Neural crest cell (in vitro differentiated cells): ENCODE measurements around the gene CD28. TPM values are rescaled to one million over a fixed set of nuclear protein-coding genes. Genes with fewer than 3 reads are reported as not detected.

Source experiments
- DNase-seq: peaks from one replicate; pipeline ENCODE4 v3.0.0; 2021; ENCODE audit warnings: low read depth, mixed read lengths, low spot score
- H3K27ac Mint-ChIP-seq: one replicate; pipeline ENCODE4 v1.8.0; 2021; ENCODE audit warnings: mild to moderate bottlenecking, mixed read lengths; ENCODE audit not compliant: unreplicated experiment
- H3K27me3 Mint-ChIP-seq: 2 replicates; pipeline ENCODE4 v1.8.0; 2021; ENCODE audit warnings: low read depth, mild to moderate bottlenecking, mixed read lengths
- H3K36me3 Mint-ChIP-seq: 2 replicates; pipeline ENCODE4 v1.8.0; 2021; ENCODE audit warnings: low read depth, mild to moderate bottlenecking, mixed read lengths
- H3K4me1 Mint-ChIP-seq: 2 replicates; pipeline ENCODE4 v1.8.0; 2021; ENCODE audit warnings: mixed read lengths
- H3K4me3 Mint-ChIP-seq: one replicate; pipeline ENCODE4 v1.8.0; 2021; ENCODE audit warnings: mild to moderate bottlenecking, mixed read lengths
- H3K9me3 Mint-ChIP-seq: 2 replicates; pipeline ENCODE4 v1.8.0; 2021; ENCODE audit warnings: mixed read lengths
- total RNA-seq: library from RNA; stranded (reverse); gene quantifications from 2 replicates; pipeline ENCODE4 v1.2.1, GENCODE V29; 2021
- TF ChIP-seq, protein P1 (sequence below): fragments of 200-600 bp; sonication (generic); conservative IDR thresholded peaks from 2 replicates; pipeline ENCODE4 v1.5.0; 2021; ENCODE audit warnings: antibody characterized with exemption, mild to moderate bottlenecking

The CD28 gene
- total RNA-seq, 1 donor from 2014 or later = not detected

DNA sequence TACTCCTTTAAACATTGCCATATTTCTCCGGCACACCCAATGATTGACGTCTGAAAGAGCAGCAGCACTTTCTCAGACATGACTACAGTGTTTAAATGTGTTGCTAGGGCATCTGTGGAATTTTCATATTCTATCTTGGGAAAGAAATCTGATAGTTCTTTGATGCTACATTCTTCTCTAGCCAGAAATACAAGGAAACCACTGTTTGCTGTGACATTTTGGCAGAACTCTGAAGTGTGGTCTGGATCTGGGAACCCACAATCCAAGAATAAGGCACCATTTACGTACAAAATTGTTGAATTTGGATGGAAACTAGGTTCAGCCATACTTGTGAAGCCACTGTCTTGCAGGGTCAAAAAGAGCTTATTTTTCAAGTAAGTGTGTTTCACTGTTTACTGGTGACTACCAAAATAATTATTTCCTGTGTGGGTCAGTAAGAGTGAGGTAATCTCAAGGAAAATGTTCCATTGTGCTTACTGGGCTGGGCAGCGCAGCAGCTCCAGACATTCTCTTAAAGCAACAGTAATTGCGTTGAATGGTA lies 21.3 kb upstream of the CD28 start:
- TF ChIP-seq, protein P1, sequence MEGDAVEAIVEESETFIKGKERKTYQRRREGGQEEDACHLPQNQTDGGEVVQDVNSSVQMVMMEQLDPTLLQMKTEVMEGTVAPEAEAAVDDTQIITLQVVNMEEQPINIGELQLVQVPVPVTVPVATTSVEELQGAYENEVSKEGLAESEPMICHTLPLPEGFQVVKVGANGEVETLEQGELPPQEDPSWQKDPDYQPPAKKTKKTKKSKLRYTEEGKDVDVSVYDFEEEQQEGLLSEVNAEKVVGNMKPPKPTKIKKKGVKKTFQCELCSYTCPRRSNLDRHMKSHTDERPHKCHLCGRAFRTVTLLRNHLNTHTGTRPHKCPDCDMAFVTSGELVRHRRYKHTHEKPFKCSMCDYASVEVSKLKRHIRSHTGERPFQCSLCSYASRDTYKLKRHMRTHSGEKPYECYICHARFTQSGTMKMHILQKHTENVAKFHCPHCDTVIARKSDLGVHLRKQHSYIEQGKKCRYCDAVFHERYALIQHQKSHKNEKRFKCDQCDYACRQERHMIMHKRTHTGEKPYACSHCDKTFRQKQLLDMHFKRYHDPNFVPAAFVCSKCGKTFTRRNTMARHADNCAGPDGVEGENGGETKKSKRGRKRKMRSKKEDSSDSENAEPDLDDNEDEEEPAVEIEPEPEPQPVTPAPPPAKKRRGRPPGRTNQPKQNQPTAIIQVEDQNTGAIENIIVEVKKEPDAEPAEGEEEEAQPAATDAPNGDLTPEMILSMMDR = no peak
- no peaks in the 10 kb centered on the region for H3K9me3 Mint-ChIP-seq
- peak overlapping the region; percentile 5 for H3K27ac Mint-ChIP-seq
- no peaks in the 10 kb centered on the region for H3K27me3 Mint-ChIP-seq
- H3K4me3 Mint-ChIP-seq = no peak overlapping the region
- peaks cover 49% of the 10 kb centered on the region for H3K4me1 Mint-ChIP-seq
- no peaks in the 10 kb centered on the region for H3K36me3 Mint-ChIP-seq
- DNase-seq = no peak

DNA sequence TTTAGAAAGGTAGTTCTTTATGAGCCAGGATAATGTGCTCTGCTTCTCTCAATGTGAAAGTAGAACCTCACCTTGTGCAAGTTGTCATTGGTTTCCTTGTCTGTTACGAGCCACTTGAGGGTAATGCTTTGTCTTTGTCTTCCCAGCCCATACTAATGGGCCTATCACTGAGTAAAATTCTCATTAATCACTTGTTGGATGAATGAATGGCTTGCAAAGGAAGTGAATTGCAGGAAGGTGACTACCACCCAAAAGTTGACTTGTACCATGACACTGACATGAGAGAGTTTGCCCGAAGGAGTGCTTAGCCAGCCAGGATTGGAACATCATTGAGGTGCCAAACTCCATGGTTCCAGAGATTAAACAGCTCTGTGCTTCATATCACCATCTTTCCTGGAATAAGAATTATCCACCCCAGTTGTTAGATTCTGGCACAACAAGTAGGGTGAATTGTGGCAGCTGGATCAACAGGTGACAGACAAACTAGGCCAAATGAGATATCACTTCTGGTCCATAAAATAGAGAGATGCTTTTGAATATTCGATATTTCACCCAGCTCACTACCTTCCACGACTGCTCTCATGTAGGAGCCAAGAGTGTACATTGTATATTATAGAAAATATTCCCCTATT lies 20.5 kb upstream of the CD28 start:
- Mint-ChIP-seq H3K27me3 (no peaks in the 10 kb centered on the region), H3K36me3 (no peaks in the 10 kb centered on the region), H3K9me3 (no peaks in the 10 kb centered on the region), H3K4me3 (no peak overlapping the region), H3K4me1 (peaks cover 56% of the 10 kb centered on the region), H3K27ac (no peak overlapping the region)
- TF ChIP-seq, protein P1 = no peak
- no peak for DNase-seq

DNA sequence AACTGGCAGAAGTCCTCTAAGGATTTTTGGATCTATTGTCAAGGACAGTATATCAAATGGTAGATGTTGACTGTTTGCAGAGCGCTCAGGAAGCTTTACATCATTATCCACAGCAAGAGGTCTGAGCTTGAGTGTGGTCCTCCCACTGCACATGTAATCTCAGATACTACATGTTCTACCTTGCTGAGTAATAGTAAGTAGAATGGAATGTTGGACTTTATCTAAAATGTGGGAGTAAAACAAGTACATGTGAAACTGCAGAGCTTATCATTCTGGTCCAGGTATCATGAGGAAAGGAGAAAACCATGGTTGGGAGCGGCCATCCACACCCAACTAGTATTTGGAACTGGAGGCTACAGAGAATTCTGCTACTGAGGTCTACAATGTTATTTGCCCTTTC lies 19.3 kb upstream of the CD28 start:
- DNase-seq = no peak
- TF ChIP-seq, protein P1 = no peak
- no peaks in the 10 kb centered on the region for H3K27me3 Mint-ChIP-seq
- H3K36me3 Mint-ChIP-seq = no peaks in the 10 kb centered on the region
- peaks cover 65% of the 10 kb centered on the region for H3K4me1 Mint-ChIP-seq
- no peak overlapping the region for H3K4me3 Mint-ChIP-seq
- H3K9me3 Mint-ChIP-seq = no peaks in the 10 kb centered on the region
- H3K27ac Mint-ChIP-seq = no peak overlapping the region

DNA sequence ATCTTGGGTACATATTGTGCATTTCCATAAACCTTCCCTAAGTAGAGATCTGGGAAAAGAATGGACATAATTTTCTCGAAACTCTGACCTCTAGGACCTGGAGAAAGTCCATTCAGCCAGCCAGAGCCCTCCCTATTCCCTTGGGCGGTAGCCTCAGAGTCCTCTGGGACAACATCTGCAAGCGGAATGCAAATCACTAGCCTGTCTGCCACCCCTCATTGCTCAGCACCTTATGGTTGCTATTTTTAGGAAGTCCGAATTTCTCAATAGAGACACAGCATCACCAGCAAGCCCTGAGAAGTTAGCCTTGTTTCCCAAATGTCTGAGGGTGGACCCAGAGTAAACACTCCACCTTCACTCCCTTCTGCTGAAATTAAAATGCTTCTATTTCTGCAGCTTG lies 17.6 kb upstream of the CD28 start:
- no peak for DNase-seq
- TF ChIP-seq, protein P1 = no peak
- H3K27ac Mint-ChIP-seq = no peak overlapping the region
- no peak overlapping the region for H3K4me3 Mint-ChIP-seq
- no peaks in the 10 kb centered on the region for H3K9me3 Mint-ChIP-seq
- H3K4me1 Mint-ChIP-seq = peaks cover 53% of the 10 kb centered on the region
- no peaks in the 10 kb centered on the region for H3K36me3 Mint-ChIP-seq
- no peaks in the 10 kb centered on the region for H3K27me3 Mint-ChIP-seq

DNA sequence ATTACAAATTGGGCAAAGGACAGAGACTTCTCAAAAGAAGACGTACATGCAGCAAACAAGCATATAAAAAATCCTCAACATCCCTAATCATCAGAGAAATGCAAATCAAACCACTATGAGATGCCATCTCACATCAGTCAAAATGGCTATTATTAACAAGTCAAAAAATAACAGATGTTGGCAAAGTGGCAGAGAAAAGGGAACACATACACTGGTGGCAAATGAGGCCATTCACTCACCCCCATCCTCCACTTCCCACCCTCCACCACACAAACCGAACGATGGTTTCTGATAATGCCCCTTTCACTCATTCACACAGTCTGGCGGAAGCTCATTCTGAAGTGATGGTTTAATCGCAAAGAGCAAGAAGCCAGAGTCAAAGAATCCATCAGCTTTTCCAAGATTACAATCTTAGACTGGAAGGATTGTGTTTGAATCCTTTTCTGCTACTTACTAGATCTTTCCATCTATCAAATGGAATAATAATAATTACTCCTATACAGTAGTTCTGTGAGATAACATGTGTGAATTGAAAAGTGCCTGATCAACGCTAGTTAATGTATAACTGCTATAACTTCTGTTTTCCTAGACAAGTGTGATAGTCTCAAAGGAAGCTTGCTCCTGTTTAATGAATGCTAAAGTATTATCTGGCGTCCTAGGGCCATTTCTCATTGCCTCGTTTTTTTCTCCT lies 16.9 kb upstream of the CD28 start:
- no peaks in the 10 kb centered on the region for H3K36me3 Mint-ChIP-seq
- H3K9me3 Mint-ChIP-seq = no peaks in the 10 kb centered on the region
- no peak for DNase-seq
- TF ChIP-seq, protein P1 = no peak
- H3K27ac Mint-ChIP-seq = no peak overlapping the region
- peaks cover 49% of the 10 kb centered on the region for H3K4me1 Mint-ChIP-seq
- H3K4me3 Mint-ChIP-seq = no peak overlapping the region
- H3K27me3 Mint-ChIP-seq = no peaks in the 10 kb centered on the region
